ENCODE measurements around the gene DLST.

Gene DLST

GRCh38 chr14:74897642-74898041 is 15.9 kb downstream of the DLST start:
- DNase-seq = no peak

GRCh38 chr14:74898083-74898482 is 16.4 kb downstream of the DLST start:
- DNase-seq = no peak

DNA sequence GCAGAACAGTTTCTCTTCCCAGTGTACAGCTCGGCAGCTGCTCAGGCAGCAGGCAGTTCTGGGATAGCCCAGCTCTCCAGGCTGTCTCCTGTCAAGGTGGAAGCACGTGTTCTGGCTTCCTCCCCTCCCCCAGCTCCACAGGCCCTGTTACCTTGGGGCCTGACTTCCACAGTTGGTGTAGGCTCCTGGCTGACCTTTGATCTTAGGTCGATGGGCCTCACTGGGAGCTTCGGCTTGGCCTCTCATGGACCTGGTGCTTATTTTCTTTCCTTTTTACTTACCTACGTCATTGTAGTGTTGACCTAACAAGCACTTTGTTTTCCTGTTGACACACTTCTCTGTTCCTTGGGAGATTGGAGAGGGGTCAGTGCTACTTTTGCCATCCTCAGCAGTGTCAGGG is 17.0 kb downstream of the DLST start:
- no peak for DNase-seq

DNA sequence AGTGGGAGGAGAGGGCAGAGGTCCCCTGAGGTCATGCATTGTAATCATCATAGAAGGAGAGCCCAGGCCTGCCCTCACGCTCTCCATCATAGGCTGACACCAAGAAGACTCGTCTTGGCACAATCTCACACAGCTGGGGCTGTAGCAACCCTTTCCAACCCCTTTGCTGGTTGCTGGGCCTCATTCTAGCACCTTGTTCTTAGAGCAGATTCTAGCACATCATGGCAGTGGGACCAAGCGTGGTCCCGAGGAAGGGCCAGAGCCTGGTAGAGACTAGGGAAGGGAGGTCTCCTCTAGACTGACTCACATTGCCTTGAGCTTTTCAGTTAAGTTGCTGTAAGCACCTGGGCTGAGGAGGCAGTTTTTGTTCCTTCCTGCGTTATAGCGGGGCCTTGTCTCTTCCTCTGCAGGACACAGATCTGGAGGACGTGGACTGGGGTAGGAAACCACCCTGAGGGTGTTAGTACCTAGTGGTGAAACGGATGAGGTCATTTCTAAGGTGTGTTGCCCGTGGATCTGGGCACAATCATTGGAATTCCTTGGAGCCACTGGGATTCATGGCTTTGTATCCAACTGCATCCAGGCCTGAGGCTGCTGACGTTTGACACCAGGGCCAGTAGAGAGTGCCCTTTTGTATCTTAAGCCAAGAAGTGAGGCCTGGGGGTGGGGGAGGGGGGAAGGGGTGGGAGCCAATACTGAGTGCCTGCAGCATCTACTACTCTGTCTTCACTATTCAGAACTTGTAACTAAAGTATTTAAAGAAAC is 21.4 kb downstream of the DLST start:
- no peak for DNase-seq

DNA sequence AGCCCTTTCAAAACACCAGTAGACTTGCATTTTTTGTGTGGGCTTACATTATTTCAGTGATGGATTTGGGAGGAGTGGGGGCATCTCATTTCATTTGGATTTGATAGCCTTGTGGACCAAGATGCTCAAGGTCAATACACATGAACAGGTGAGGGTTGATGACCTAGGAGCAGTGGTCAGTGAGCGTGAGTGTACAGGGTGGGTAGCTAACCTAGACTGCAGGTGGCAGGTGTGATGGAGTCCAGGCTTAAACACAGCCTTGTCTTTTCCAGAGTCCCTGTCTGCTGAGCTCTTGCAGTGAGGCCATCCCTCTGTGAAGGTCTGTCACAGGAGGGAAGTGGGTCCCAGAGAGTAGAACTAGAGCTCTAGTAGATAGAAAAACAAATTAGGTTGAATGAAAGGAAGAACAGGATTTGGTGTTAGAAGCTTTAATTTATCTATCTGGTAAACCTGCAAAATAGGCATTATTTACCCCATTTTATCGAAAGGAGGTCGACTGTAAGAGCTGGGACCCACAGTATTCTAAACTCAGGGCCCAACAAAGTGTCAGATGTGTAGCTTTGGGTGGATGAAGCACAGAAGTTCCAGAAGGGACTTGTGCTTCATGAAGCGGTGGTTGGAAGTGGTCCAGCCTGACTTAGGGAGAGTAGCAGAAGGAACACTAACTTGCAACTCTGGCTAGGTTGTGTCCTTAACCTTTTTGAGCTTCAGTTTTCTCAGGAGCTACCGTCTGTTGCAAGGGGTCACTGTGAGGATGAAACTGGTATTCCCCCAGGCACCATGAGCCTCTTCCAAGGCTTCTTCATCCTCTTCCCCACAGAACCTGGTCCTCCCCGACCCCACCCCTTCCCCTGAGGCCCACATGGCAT is 23.2 kb downstream of the DLST start:
- DNase-seq = no peak

DNA sequence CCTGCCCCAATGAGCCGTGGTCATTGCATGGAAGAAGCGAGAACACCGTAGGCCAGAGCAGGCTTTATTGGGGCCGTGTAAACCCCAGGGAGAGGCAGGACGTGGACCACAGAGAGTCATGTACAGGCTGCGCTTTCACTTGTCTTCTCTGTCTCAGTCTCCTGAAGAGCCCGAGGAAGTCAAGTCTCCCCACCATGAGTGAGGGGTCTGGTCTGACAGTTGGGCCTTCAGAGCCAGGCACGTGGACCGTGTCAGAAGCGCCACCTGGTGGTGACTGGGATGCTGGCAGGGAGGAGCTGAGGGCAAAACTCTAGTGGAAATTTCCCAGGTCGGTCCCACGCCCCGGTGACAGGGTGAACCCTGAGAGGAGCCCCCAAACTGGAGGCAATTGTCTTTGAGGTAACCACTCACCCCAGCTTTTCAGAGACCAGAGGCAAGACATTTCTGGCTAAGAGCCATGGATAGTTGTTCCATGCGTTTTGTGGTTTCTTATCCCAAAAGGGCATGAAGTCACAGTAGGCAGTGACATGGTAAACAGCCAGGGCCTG is 24.0 kb downstream of the DLST start:
- peak; percentile 82 for DNase-seq

- DNase-seq = no peak
Measured at GRCh38 chr14:74906925-74907521, 25.3 kb downstream of the DLST start.

DNA sequence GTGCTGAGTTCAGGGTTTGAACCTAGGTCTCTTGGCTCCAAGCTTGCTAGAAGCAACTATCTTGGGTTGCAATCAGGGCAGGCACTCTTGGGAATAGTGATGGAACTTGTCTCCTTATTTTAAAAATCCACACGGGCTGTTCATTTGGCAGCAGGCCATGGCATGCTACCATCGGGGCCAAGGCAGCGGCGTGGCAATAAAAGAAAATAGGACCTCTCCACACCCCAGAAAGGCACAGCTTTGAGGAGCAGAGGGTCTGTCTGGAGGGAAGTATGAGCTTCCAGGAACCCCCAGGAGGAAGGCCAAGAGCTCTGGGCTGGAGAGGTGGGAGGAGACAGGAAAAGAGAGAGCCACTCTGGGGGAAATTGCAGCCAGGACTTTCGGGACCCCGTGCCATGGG is 26.0 kb downstream of the DLST start:
- no peak for DNase-seq

DNA sequence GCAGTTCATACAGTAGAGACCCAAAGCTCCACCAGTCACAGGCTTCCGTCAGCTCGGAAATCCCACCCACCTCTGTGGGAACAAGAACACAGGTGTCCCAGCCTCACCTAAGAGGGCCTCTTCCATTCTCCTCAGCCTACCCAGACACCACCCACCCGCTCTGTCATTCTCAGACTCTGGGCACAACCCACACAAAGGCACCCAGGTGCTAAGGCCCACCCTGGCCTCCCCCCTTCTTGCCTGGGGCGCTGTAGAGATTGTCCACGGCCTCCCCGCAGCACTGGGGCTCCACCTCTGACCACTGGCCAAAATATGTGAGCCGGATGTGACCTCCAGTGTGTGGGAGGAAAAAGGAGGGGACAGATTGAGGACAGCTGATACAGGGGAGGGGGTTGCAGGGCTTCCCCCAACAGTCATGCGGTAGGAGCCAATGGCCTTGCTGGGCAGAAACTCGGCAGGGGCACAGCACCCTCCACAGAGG is 27.2 kb downstream of the DLST start:
- no peak for DNase-seq

DNA sequence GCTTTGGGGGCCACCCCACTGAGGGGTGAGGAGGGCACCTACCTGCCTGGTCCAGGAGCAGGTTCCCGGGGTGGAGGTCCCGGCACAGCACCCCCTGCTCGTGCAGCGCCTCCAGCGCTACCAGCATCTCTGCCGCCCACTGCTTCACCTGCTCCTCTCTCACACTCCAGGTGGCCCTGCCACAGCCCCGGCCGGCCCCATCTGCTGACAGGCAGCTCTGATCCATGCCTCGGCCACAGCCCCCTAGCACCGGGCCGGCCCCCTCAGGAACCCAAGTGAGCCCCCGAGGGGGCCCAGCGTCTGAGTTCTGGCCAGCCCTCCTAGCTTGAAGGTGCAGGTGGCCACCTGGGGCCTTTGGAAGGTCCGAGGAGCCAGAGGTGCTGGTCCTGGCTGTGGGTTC is 27.8 kb downstream of the DLST start:
- no peak for DNase-seq

DNA sequence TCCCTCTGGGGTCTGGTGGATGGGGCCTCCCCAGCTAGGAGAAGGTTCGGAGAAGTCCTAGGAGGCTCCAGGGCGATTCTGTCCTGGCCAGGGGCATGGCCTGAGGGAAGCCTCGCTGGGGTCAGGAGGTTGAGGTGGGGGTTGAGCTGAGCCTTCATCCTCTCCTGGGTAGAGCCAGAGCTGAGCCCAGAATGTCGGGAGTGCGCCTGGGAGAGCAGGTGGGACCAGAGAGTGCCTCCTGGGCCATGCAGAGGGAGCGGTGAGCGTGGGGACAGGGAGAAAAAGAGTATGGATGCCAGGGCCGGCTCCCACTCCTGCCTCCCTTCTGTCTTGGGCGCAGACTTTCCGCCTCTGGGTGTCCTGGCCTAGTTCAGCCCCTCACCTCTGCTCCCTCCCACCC is 28.2 kb downstream of the DLST start:
- no peak for DNase-seq

DNA sequence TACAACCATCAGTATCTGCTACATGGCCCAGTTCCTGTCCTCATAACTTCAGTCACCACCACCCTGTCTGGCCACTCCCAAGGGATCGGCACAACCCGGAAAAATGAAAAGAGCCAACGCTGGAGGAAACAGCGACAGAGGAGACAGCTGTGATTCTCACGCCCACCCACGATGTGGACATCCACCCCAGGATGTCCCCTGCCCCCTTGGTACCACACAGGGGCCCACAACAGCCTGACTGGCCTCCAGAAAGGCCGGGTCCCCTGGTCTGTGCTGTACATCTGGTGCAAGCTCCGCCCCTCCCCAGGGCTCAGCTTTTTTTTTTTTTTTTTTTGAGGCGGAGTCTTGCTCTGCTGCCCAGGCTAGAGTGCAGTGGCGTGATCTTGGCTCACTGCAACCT is 28.8 kb downstream of the DLST start:
- no peak for DNase-seq

DNA sequence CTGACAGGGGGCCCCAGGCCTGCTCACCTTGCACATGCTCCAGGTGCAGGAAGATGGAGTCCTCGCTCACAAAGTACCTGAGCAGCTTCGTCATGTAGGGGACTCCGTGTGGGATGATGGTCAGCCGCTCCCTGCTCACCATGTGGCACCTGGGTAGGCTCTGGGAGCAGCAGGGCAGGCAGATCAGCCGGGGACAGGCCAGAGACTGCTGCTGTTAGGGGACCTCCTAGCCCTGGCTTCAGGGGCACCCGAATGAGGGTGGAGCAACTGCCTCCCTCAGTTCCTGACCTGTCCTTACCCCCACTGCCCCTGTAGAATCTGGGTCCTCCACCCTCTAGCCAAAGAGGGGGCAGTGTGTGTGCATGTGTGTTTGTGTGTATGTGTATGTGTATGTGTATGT is 29.5 kb downstream of the DLST start:
- no peak for DNase-seq

DNA sequence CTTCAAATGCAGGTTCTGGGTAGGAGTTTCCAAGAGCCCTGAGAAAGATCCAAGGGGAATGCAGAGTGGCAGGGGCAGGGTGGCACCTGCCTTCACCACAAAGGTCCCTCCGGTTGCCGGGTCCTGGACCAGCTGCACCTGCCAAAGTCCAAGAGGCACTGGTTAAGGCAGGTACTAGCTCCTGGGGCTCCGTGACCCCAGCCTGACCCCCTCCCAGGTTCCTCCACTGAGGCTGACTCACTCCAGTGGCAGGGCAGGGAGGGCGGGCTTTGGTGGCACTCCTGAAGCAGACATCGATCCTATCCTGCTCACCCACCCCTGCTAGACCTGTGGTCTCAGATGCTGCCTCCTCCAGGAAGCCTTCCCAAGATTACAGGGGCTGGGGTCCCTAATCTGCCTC is 30.0 kb downstream of the DLST start:
- DNase-seq = no peak

DNA sequence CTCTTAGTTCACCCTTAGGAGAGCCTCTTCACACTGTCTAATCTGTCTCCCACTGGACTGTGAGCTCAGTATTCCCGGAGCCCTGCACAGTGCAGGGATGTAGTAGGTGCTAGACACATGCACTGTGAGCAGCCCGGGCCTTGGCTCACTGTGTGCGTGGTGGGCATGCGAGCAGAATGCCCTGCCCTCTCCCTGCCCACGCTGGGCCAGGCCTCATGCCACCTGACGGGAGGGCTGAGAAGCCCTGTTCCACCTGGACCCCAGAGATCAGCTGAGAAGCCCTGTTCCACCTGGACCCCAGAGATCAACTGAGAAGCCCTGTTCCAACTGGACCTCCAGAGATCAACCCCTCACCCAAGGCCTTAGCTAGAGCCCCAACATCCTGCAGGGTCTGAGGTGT is 30.4 kb downstream of the DLST start:
- DNase-seq = no peak

DNA sequence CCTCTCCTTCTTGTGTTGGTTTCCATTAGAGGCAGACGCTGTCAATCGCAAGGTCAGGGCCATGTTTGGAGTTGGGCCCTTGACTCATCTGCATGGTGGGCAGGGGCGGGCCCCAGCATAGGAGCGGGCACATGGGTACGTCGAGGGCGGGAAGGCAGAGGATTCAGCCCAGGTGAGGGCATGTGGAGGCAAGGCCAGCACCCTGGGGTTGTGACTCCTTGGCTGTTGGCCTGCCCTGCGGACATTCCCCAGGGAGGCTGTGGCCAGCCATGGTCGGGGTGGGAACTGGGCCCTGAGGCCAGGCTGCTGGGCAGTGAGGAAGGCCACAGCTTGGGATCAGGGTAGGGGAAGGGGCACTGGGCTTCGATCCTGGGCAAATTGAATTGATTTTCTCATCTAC is 31.1 kb downstream of the DLST start:
- DNase-seq = no peak

GRCh38 chr14:74913393-74913910 is 31.7 kb downstream of the DLST start:
- no peak for DNase-seq

- DNase-seq = no peak
Measured at GRCh38 chr14:74913986-74914573, 32.4 kb downstream of the DLST start.

DNA sequence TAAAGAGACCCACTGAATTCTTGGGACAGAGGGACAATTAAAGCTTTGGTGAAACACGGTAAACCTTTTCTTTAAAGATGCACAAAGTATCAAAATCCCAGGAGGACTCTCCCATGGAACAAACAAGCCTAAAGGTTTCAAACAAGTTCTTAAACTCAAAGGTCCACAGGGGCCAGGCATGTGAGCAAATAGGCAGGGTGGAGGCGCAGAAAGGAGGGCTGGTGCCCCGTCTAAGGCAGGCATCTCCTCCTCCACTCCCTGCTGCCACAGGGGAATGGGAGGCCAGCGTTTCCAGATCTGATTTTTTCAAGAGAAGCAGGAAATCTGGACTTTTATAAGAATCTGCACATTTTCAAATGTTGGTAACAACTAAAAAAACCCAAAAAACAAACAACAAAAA is 33.7 kb downstream of the DLST start:
- DNase-seq = no peak

GRCh38 chr14:74915826-74916225 is 34.1 kb downstream of the DLST start:
- no peak for DNase-seq

GRCh38 chr14:74917178-74917543 is 35.4 kb downstream of the DLST start:
- DNase-seq = no peak

GRCh38 chr14:74917646-74918081 is 35.9 kb downstream of the DLST start:
- DNase-seq = no peak

DNA sequence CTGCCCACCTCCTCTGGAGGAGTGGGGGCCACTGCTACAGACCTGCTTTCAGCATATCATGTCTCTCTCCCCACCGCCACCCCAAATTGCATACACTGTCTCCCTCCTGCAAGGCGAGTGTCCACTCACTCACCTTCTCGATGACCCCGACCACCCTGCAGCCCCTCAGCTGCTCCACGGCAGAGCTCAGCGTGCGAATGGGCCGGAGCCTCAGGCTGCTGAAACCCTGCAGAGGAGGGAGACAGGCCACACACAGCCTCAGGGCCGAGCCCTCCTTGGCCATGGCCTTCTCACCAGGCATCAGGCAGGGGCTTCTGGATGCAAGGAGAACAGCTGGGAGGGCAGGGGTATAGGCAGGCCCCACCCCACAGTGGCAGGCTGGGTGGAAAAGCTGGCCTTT is 36.7 kb downstream of the DLST start:
- no peak for DNase-seq
